Upper lobe of left lung (tissue), 6 donors: ENCODE measurements around the gene FER. TPM values are rescaled to one million over a fixed set of nuclear protein-coding genes. Genes with fewer than 3 reads are reported as not detected.
"Not testable (repeated sequence)": the region's sequence is repeated elsewhere in the genome, so short reads cannot be mapped to it uniquely, and the experiment has no call there.

Experiments
- ATAC-seq, 2 donors: fragments of 200-7000 bp; cut with Tn5 transposase; one replicate each; pipeline ENCODE4 v1.9.1; 2022; ENCODE audit warnings: mild to moderate bottlenecking in 2 of 2, moderate library complexity in 2 of 2; ENCODE audit not compliant: low FRiP score in 2 of 2
- DNase-seq, 2 donors: peaks; one replicate each; pipeline ENCODE4 v3.0.0-alpha.2; 2019 to 2020
- H3K27ac ChIP-seq, 4 donors: fragments of 200-600 bp; sonication (generic); one replicate each; pipeline ENCODE4 v1.5.1; 2016 to 2019
- H3K27me3 ChIP-seq, 4 donors: fragments of 200-600 bp; sonication (generic); one replicate each; pipeline ENCODE4 v1.5.1; 2017 to 2019
- H3K36me3 ChIP-seq, 4 donors: fragments of 200-600 bp; sonication (generic); one replicate each; pipeline ENCODE4 v1.5.1; 2016 to 2019
- H3K4me1 ChIP-seq, 4 donors: fragments of 200-600 bp; sonication (generic); one replicate each; pipeline ENCODE4 v1.5.1; 2018 to 2019
- H3K4me3 ChIP-seq, 4 donors: fragments of 200-600 bp; sonication (generic); one replicate each; pipeline ENCODE4 v1.5.1; 2017 to 2019; ENCODE audit warnings: mild to moderate bottlenecking in 2 of 4, moderate library complexity in 1 of 4
- H3K9me3 ChIP-seq, 4 donors: fragments of 200-600 bp; sonication (generic); one replicate each; pipeline ENCODE4 v1.5.1; 2018 to 2019
- CTCF ChIP-seq, 6 experiments: fragments of 450-650 bp in 4 of 6; fragments of 200-600 bp in 2 of 6; sonication (generic) in 2 of 6; IDR thresholded peaks; one replicate each; pipeline ENCODE4 v1.5.1; 2016 to 2019; ENCODE audit warnings: antibody characterized with exemption in 6 of 6
- EP300 ChIP-seq, 4 donors: sonication (generic); formaldehyde crosslinking; IDR thresholded peaks; one replicate each; pipeline ENCODE4 v1.5.1; 2017; ENCODE audit warnings: antibody characterized with exemption in 4 of 4, control low read depth in 2 of 4
- POLR2A ChIP-seq, 4 donors: fragments of 450-650 bp; IDR thresholded peaks; one replicate each; pipeline ENCODE4 v1.5.1; 2016 to 2017; ENCODE audit warnings: antibody characterized with exemption in 4 of 4, mild to moderate bottlenecking in 2 of 4
- POLR2AphosphoS5 ChIP-seq, 2 donors: sonication (generic); formaldehyde crosslinking; IDR thresholded peaks; one replicate each; pipeline ENCODE4 v1.5.1; 2017; ENCODE audit warnings: antibody characterized with exemption in 2 of 2
- WGBS, 2 donors: methylation state at CpG; one replicate each; pipeline ENCODE4 v1.1.5; 2017 to 2018; 5-methylcytosine and 5-hydroxymethylcytosine counted together
- total RNA-seq, 6 donors: library from RNA; depleted of rRNA in 4 of 6; stranded (reverse); fragments of >200 nt in 4 of 6; gene quantifications; one replicate each; pipeline versions ENCODE4 v1.1.0 to v1.2.1, GENCODE V29; 2016 to 2021
- donor health status: DM: no; HTN: no; CAD: no; lungs with moderate emphysema.
- donor health status: DM: no; HTN: yes; CAD: no; lungs with severe emphysema.

FER gene
- total RNA-seq, 6 donors from 2014 or later, result 17.6 to 55.5 (median 27.9) TPM

DNA sequence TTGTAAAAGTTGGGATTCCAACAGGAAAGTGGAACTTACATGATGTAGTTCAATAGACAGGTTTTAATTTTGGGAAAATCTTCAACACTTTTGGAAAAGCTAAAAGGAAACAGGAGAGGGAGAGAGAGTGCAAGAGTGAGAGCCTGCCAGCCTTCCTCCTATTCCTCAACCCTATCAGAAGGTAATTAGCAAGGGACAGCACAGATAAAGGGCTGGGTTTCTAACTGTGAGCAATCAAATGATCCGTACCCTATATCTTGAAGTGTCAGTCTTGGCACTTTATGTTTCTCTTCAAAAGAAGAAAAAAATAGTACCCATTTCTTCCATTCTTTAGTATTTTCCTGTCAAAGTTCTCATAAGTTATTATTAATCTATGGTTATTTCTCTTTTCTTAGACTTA, 79.4 kb downstream of the FER start:
- H3K9me3 ChIP-seq, result no peaks in the 10 kb centered on the region

GRCh38 chr5:108830705-108831276, 83.1 kb downstream of the FER start:
- ATAC-seq (no peak), DNase-seq (no peak)
- H3K27me3 ChIP-seq, result no peaks in the 10 kb centered on the region
- no peak for TF ChIP-seq CTCF (IDR thresholded peaks at IDR 0.05)
- no peak for TF ChIP-seq POLR2A (IDR thresholded peaks at IDR 0.05)
- no peak for TF ChIP-seq EP300 (IDR thresholded peaks at IDR 0.05)
- TF ChIP-seq POLR2AphosphoS5 (IDR thresholded peaks at IDR 0.05), result no peak
- 86% methylated on average over 3 of the region's 3 CpGs for WGBS, 2 donors
- H3K4me3 ChIP-seq, result no peak overlapping the region
- H3K36me3 ChIP-seq, result peaks cover 0 to 7% (median 0%) of the 10 kb centered on the region in 4 donors
- H3K27ac ChIP-seq, result no peak overlapping the region
- no peaks in the 10 kb centered on the region for H3K4me1 ChIP-seq
- H3K9me3 ChIP-seq, result no peaks in the 10 kb centered on the region

More for the DNA sequence above, 79.4 kb downstream of the FER start:
- Histone ChIP-seq H3K4me3 (no peak overlapping the region), H3K4me1 (no peaks in the 10 kb centered on the region), H3K36me3 (no peaks in the 10 kb centered on the region), H3K27ac (no peak overlapping the region), H3K27me3 (no peaks in the 10 kb centered on the region)
- 83 to 97% methylated on average over 1 of the region's 1 CpG for WGBS, 2 donors
- TF ChIP-seq POLR2AphosphoS5 (IDR thresholded peaks at IDR 0.05) (no peak), CTCF (IDR thresholded peaks at IDR 0.05) (no peak), POLR2A (IDR thresholded peaks at IDR 0.05) (no peak), EP300 (IDR thresholded peaks at IDR 0.05) (no peak)
- ATAC-seq, result no peak
- DNase-seq, result no peak

DNA sequence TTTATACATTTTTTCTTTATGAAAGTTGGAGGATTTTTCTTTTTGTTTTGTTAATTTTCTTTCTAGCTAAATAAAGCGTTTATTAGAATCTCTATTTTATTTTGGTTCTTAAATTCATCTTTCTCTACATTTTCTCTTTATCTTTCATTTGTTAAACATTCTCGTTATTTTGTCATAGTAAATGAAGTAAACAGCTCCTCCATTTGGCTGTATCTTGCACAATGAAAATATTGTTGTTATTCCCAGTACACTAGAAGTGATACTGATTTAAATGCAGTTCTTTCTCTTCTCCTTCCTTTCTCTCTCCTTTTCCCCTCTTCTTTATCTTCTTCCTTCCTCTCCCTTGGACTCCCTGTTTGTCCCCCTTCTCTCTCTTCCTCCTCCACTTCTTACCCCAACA, 88.8 kb downstream of the FER start:
- ATAC-seq, result no peak
- no peak overlapping the region for H3K27ac ChIP-seq
- 89 to 93% methylated on average over 2 of the region's 2 CpGs for WGBS, 2 donors
- no peak for DNase-seq
- H3K9me3 ChIP-seq, result no peaks in the 10 kb centered on the region
- no peak for TF ChIP-seq EP300 (IDR thresholded peaks at IDR 0.05)
- TF ChIP-seq CTCF (IDR thresholded peaks at IDR 0.05), result no peak
- TF ChIP-seq POLR2A (IDR thresholded peaks at IDR 0.05), result no peak
- TF ChIP-seq POLR2AphosphoS5 (IDR thresholded peaks at IDR 0.05), result no peak
- no peaks in the 10 kb centered on the region for H3K4me1 ChIP-seq
- H3K27me3 ChIP-seq, result no peaks in the 10 kb centered on the region
- no peak overlapping the region for H3K4me3 ChIP-seq
- H3K36me3 ChIP-seq, result peaks cover 0 to 20% (median 0%) of the 10 kb centered on the region in 4 donors

- not testable (repeated sequence) for H3K27me3 ChIP-seq, H3K4me3 ChIP-seq, DNase-seq, H3K4me1 ChIP-seq, H3K36me3 ChIP-seq, ATAC-seq, H3K27ac ChIP-seq, H3K9me3 ChIP-seq
- 87 to 97% methylated on average over 3 of the region's 3 CpGs for WGBS, 2 donors
These were observed 94.7 kb downstream of the FER start for GRCh38 chr5:108842260-108842941.

DNA sequence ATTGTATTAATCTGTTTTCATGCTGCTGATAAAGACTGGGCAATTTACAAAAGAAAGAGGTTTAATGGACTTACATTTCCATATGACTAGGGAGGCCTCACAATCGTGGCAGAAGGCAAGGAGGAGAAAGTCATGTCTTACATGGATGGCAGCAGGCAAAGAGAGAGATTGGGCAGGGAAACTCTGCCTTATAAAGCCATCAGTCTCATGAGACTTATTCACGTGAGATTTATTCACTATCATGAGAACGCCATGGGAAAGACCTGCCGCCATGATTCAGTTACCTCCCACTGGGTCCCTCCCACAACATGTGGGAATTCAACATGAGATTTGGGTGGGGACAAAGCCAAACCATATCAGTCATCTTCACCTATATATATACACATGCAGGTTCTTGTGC, 103.4 kb downstream of the FER start:
- not testable (repeated sequence) for H3K4me1 ChIP-seq, ATAC-seq, H3K27me3 ChIP-seq, H3K36me3 ChIP-seq, H3K4me3 ChIP-seq, H3K27ac ChIP-seq, H3K9me3 ChIP-seq, DNase-seq
- 94 to 96% methylated on average over 4 of the region's 4 CpGs for WGBS, 2 donors

- H3K27me3 ChIP-seq, result no peaks in the 10 kb centered on the region
- no peak for DNase-seq
- H3K36me3 ChIP-seq, result no peaks in the 10 kb centered on the region
- 48 to 67% methylated on average over 1 of the region's 1 CpG for WGBS, 2 donors
- no peak for TF ChIP-seq POLR2A (IDR thresholded peaks at IDR 0.05)
- no peak for TF ChIP-seq POLR2AphosphoS5 (IDR thresholded peaks at IDR 0.05)
- no peak for TF ChIP-seq EP300 (IDR thresholded peaks at IDR 0.05)
- TF ChIP-seq CTCF (IDR thresholded peaks at IDR 0.05), result no peak
- no peaks in the 10 kb centered on the region for H3K4me1 ChIP-seq
- no peaks in the 10 kb centered on the region for H3K9me3 ChIP-seq
- H3K27ac ChIP-seq, result no peak overlapping the region
- no peak overlapping the region for H3K4me3 ChIP-seq
- no peak for ATAC-seq
These were observed 110.2 kb downstream of the FER start for GRCh38 chr5:108857905-108858304.
